OCI-LY7 (cell line): ENCODE results near the gene ESPNL. TPM values are rescaled to one million over a fixed set of nuclear protein-coding genes. Genes with fewer than 3 reads are reported as not detected.

ENCODE experiments used
- BruUV-seq: library from RNA; stranded (reverse); fragments of 400-500 nt; replicated peaks from 2 replicates; lab custom pipeline; 2021; lab: Mats Ljungman, UMichigan
- CTCF ChIA-PET: fragments of 300-600 bp; sonication (Branson Sonifier 250); formaldehyde crosslinking; loops from one replicate; lab custom pipeline; 2022; ENCODE audit warnings: antibody characterized with exemption; ENCODE audit not compliant: unreplicated experiment; lab: Charles Lee
- POLR2A ChIA-PET: fragments of 300-600 bp; sonication (Branson Sonifier 250); formaldehyde crosslinking; loops from one replicate; lab custom pipeline; 2022; ENCODE audit warnings: antibody characterized with exemption; lab: Charles Lee
- DNase-seq: peaks from one replicate; pipeline ENCODE4 v3.0.0-alpha.2; 2015; ENCODE audit warnings: low spot score
- H2AFZ ChIP-seq: fragments of 200-600 bp; sonication (generic), shearing (Covaris generic); 2 replicates; pipeline ENCODE4 v1.6.1; 2014; ENCODE audit warnings: mild to moderate bottlenecking, antibody characterized with exemption, low read length, moderate library complexity
- H3K27ac ChIP-seq: fragments of 200-600 bp; sonication (generic); 2 replicates; pipeline ENCODE4 v1.5.1; 2014; ENCODE audit warnings: mixed run types, low read depth, mild to moderate bottlenecking, moderate library complexity, low read length, inconsistent platforms; ENCODE audit not compliant: poor library complexity, severe bottlenecking
- H3K36me3 ChIP-seq: fragments of 200-600 bp; sonication (generic); 2 replicates; pipeline ENCODE4 v1.6.1; 2014; ENCODE audit warnings: mild to moderate bottlenecking, antibody characterized with exemption, low read length, moderate library complexity, mixed read lengths; ENCODE audit not compliant: insufficient read depth
- H3K4me1 ChIP-seq: fragments of 200-600 bp; sonication (generic); 2 replicates; pipeline ENCODE4 v1.5.1; 2014; ENCODE audit warnings: mild to moderate bottlenecking, low read length; ENCODE audit not compliant: insufficient read depth, poor library complexity, severe bottlenecking
- H3K4me2 ChIP-seq: fragments of 200-600 bp; sonication (generic); 2 replicates; pipeline ENCODE4 v1.6.1; 2014; ENCODE audit warnings: mild to moderate bottlenecking, low read length
- H3K4me3 ChIP-seq: fragments of 200-600 bp; sonication (generic); 2 replicates; pipeline ENCODE4 v1.5.1; 2014; ENCODE audit warnings: mild to moderate bottlenecking, low read depth, low read length; ENCODE audit not compliant: poor library complexity, severe bottlenecking
- H3K79me2 ChIP-seq: fragments of 200-600 bp; sonication (generic); 2 replicates; pipeline ENCODE4 v1.6.1; 2016; ENCODE audit warnings: low read depth, mild to moderate bottlenecking, low read length, moderate library complexity, mixed read lengths; ENCODE audit not compliant: insufficient read depth
- H3K9me2 ChIP-seq: fragments of 200-600 bp; sonication (generic); 2 replicates; pipeline ENCODE4 v1.6.1; 2016; ENCODE audit warnings: mild to moderate bottlenecking, low read length, mixed read lengths; ENCODE audit not compliant: insufficient read depth
- H3K9me3 ChIP-seq: fragments of 200-600 bp; sonication (generic); 2 replicates; pipeline ENCODE4 v1.6.1; 2014; ENCODE audit warnings: mild to moderate bottlenecking, mixed run types, low read length, mixed read lengths
- H4K20me1 ChIP-seq: fragments of 200-600 bp; sonication (generic); 2 replicates; pipeline ENCODE4 v1.6.1; 2014; ENCODE audit warnings: mild to moderate bottlenecking, antibody characterized with exemption, low read length, moderate library complexity, mixed read lengths; ENCODE audit not compliant: insufficient read depth
- CTCF ChIP-seq: fragments of 200-600 bp; sonication (generic); conservative IDR thresholded peaks from 2 replicates; pipeline ENCODE4 v1.5.1; 2014; ENCODE audit warnings: mild to moderate bottlenecking, antibody characterized with exemption, low read length, moderate library complexity, mixed read lengths
- EZH2phosphoT487 ChIP-seq: fragments of 200-600 bp; sonication (generic); IDR thresholded peaks from 2 replicates; pipeline ENCODE4 v1.6.1; 2018; ENCODE audit warnings: low read depth, borderline replicate concordance, mild to moderate bottlenecking, mixed run types, antibody characterized with exemption, low read length, moderate library complexity, mixed read lengths
- intact Hi-C: fragments of 100-400 bp; cut with micrococcal nuclease; formaldehyde crosslinking; loops from one replicate; pipeline ENCODE4 v1.10.0; 2022; ENCODE audit not compliant: unreplicated experiment
- total RNA-seq, 2 experiments: library from RNA; depleted of rRNA in 1 of 2; stranded (reverse); fragments of >200 nt in 1 of 2; shearing (Covaris generic) in 1 of 2; gene quantifications; 2 replicates each; pipeline ENCODE4 v1.2.3, GENCODE V29; 2014 to 2022

ESPNL gene
- total RNA-seq, 2 experiments from 2014 or later: 5.0 to 7.7 TPM

GRCh38 chr2:238125127-238125885 is 25.2 kb downstream of the ESPNL start:
- no peak overlapping the region for H3K27ac ChIP-seq
- POLR2A ChIA-PET: no interaction called here
- TF ChIP-seq CTCF (no peak), EZH2phosphoT487 (no peak)
- no peaks in the 10 kb centered on the region for H3K9me2 ChIP-seq
- H3K4me2 ChIP-seq: no peak overlapping the region
- intact Hi-C loops: no loop called here
- no peaks in the 10 kb centered on the region for H4K20me1 ChIP-seq
- no TSS peak for BruUV-seq
- H3K4me1 ChIP-seq: no peaks in the 10 kb centered on the region
- DNase-seq: no peak
- peaks cover 8% of the 10 kb centered on the region; the same call in 1 of the 2 replicates for H3K9me3 ChIP-seq
- H3K79me2 ChIP-seq: no peaks in the 10 kb centered on the region
- CTCF ChIA-PET: no interaction called here
- H2AFZ ChIP-seq: no peak overlapping the region
- no peak overlapping the region for H3K4me3 ChIP-seq
- H3K36me3 ChIP-seq: no peaks in the 10 kb centered on the region

- H4K20me1 ChIP-seq: no peaks in the 10 kb centered on the region
- CTCF ChIA-PET: no interaction called here
- no peak overlapping the region for H3K27ac ChIP-seq
- DNase-seq: no peak
- POLR2A ChIA-PET: no interaction called here
- H3K9me3 ChIP-seq: peaks cover 8% of the 10 kb centered on the region; the same call in 1 of the 2 replicates
- intact Hi-C loops: no loop called here
- H3K36me3 ChIP-seq: no peaks in the 10 kb centered on the region
- H3K4me2 ChIP-seq: no peak overlapping the region
- no peaks in the 10 kb centered on the region for H3K9me2 ChIP-seq
- H3K79me2 ChIP-seq: no peaks in the 10 kb centered on the region
- no peak overlapping the region for H2AFZ ChIP-seq
- no peak for TF ChIP-seq CTCF
- no peak for TF ChIP-seq EZH2phosphoT487
- no TSS peak for BruUV-seq
- H3K4me1 ChIP-seq: no peaks in the 10 kb centered on the region
- no peak overlapping the region for H3K4me3 ChIP-seq
Observed at GRCh38 chr2:238126338-238126737, 26.2 kb downstream of the ESPNL start.

- TF ChIP-seq CTCF (no peak), EZH2phosphoT487 (no peak)
- ChIA-PET POLR2A (no interaction called here), CTCF (no interaction called here)
- Histone ChIP-seq H3K4me3 (no peak overlapping the region), H3K9me2 (no peaks in the 10 kb centered on the region), H4K20me1 (no peaks in the 10 kb centered on the region), H3K27ac (no peak overlapping the region), H3K36me3 (no peaks in the 10 kb centered on the region), H3K9me3 (peaks cover 8% of the 10 kb centered on the region; the same call in 1 of the 2 replicates), H3K79me2 (no peaks in the 10 kb centered on the region), H3K4me1 (no peaks in the 10 kb centered on the region), H2AFZ (no peak overlapping the region), H3K4me2 (no peak overlapping the region)
- DNase-seq: no peak
- intact Hi-C loops: no loop called here
- no TSS peak for BruUV-seq
Observed at GRCh38 chr2:238126775-238127164, 26.6 kb downstream of the ESPNL start.
